ENCODE measurements around the gene SIX2. TPM values are rescaled to one million over a fixed set of nuclear protein-coding genes. Genes with fewer than 3 reads are reported as not detected.

Gene SIX2
- total RNA-seq, 6 experiments from 2014 or later = not detected

GRCh38 chr2:44999540-44999939 is 9.7 kb downstream of the SIX2 start:
- TF ChIP-seq, protein P1, sequence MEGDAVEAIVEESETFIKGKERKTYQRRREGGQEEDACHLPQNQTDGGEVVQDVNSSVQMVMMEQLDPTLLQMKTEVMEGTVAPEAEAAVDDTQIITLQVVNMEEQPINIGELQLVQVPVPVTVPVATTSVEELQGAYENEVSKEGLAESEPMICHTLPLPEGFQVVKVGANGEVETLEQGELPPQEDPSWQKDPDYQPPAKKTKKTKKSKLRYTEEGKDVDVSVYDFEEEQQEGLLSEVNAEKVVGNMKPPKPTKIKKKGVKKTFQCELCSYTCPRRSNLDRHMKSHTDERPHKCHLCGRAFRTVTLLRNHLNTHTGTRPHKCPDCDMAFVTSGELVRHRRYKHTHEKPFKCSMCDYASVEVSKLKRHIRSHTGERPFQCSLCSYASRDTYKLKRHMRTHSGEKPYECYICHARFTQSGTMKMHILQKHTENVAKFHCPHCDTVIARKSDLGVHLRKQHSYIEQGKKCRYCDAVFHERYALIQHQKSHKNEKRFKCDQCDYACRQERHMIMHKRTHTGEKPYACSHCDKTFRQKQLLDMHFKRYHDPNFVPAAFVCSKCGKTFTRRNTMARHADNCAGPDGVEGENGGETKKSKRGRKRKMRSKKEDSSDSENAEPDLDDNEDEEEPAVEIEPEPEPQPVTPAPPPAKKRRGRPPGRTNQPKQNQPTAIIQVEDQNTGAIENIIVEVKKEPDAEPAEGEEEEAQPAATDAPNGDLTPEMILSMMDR (IDR thresholded peaks at IDR 0.05) = no peak
- Mint-ChIP-seq H3K9me3 (no peaks in the 10 kb centered on the region; the same call in 1 of the 2 replicates), H3K4me1 (ENCODE audit: low read depth) (no peaks in the 10 kb centered on the region), H3K4me3 (no peak overlapping the region), H3K27me3 (ENCODE audit: insufficient read depth) (peaks cover 55% of the 10 kb centered on the region), H3K36me3 (ENCODE audit: low read depth) (no peaks in the 10 kb centered on the region), H3K27ac (no peak overlapping the region)
- DNase-seq = no peak

- Mint-ChIP-seq H3K27ac (no peak overlapping the region), H3K4me1 (ENCODE audit: low read depth) (no peaks in the 10 kb centered on the region), H3K27me3 (ENCODE audit: insufficient read depth) (peaks cover 49% of the 10 kb centered on the region), H3K36me3 (ENCODE audit: low read depth) (no peaks in the 10 kb centered on the region), H3K9me3 (no peaks in the 10 kb centered on the region; the same call in 1 of the 2 replicates), H3K4me3 (no peak overlapping the region)
- TF ChIP-seq, protein P1 (IDR thresholded peaks at IDR 0.05) = no peak
- DNase-seq = peak; percentile 13
Observed at GRCh38 chr2:44997963-44998362, 11.3 kb downstream of the SIX2 start.

DNA sequence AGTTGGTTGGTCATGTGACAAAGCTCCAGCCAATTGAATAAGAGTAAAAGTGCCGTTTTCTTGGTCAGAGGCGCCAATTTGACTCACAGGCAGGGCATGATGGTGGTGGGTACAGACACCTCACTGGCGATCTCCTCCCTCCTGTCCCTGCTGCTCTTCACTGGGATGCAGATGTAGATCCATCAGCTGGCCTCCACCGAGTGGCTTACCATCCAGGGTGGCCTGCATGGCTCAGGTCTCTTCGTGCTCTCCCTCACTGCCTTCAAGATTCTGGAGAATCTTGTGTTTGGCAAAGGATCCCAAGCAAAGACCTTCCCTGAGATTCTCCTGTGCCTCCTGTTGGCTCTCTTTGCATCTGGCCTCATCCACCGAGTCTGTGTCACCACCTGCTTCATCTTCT is 12.9 kb downstream of the SIX2 start:
- H3K27ac Mint-ChIP-seq = no peak overlapping the region
- TF ChIP-seq, protein P1 (IDR thresholded peaks at IDR 0.05) = no peak
- H3K9me3 Mint-ChIP-seq = no peaks in the 10 kb centered on the region; the same call in 1 of the 2 replicates
- H3K27me3 Mint-ChIP-seq (ENCODE audit: insufficient read depth) = peaks cover 41% of the 10 kb centered on the region
- H3K4me1 Mint-ChIP-seq (ENCODE audit: low read depth) = no peaks in the 10 kb centered on the region
- H3K4me3 Mint-ChIP-seq = no peak overlapping the region
- no peaks in the 10 kb centered on the region for H3K36me3 Mint-ChIP-seq (ENCODE audit: low read depth)
- no peak for DNase-seq

- H3K9me3 Mint-ChIP-seq = no peaks in the 10 kb centered on the region; the same call in 1 of the 2 replicates
- H3K27me3 Mint-ChIP-seq (ENCODE audit: insufficient read depth) = peaks cover 51% of the 10 kb centered on the region
- no peak overlapping the region for H3K27ac Mint-ChIP-seq
- no peaks in the 10 kb centered on the region for H3K4me1 Mint-ChIP-seq (ENCODE audit: low read depth)
- TF ChIP-seq, protein P1 (IDR thresholded peaks at IDR 0.05) = no peak
- no peaks in the 10 kb centered on the region for H3K36me3 Mint-ChIP-seq (ENCODE audit: low read depth)
- H3K4me3 Mint-ChIP-seq = no peak overlapping the region
- no peak for DNase-seq
Observed at GRCh38 chr2:44994377-44994776, 14.9 kb downstream of the SIX2 start.

DNA sequence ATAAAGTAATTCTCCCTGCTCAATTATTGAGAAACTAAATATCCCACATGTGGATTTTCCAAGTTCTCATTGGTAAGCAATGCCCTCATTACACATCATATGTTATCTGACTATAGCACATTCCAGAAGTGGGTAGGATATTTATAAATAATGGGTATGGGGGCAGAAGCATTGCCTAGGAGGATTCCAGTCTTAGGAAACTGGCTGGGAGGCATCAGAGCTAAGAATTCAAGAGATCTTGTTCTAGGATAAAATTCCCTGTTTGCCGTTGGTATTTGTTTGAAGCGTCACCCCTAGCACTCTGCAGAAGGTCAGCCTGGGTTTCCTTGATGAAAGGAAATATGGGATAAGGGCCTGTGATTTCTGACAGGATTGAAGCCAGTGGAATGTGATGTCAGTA is 20.1 kb downstream of the SIX2 start:
- H3K27ac Mint-ChIP-seq = no peak overlapping the region

More for the DNA sequence above, 20.1 kb downstream of the SIX2 start:
- DNase-seq = no peak
- Mint-ChIP-seq H3K36me3 (ENCODE audit: low read depth) (no peaks in the 10 kb centered on the region; the same call in 1 of the 2 replicates), H3K27me3 (ENCODE audit: insufficient read depth) (peaks cover 33% of the 10 kb centered on the region), H3K9me3 (peaks cover 8% of the 10 kb centered on the region; the same call in 1 of the 2 replicates), H3K4me3 (no peak overlapping the region), H3K4me1 (ENCODE audit: low read depth) (no peaks in the 10 kb centered on the region)
- TF ChIP-seq, protein P1 (IDR thresholded peaks at IDR 0.05) = no peak

Measured in HFFc6 (cell line).